Occipital lobe (tissue), 2 donors: Measurements from ENCODE around the gene TBCE. TPM values are rescaled to one million over a fixed set of nuclear protein-coding genes. Genes with fewer than 3 reads are reported as not detected.
"Not testable (repeated sequence)": the region's sequence is repeated elsewhere in the genome, so short reads cannot be mapped to it uniquely, and the experiment has no call there.

Source experiments
- DNase-seq: peaks from one replicate; lab custom pipeline; 2025; lab: John Stamatoyannopoulos, UW
- total RNA-seq: library from RNA; depleted of rRNA; stranded (reverse); fragments of >200 nt; gene quantifications from one replicate; pipeline ENCODE4 v1.2.3, GENCODE V29; 2014

The TBCE gene
- total RNA-seq, 1 donor from 2014 or later, result 47.1 TPM

GRCh38 chr1:235351898-235352297, 15.3 kb upstream of the TBCE start:
- DNase-seq, result no peak

- no peak for DNase-seq
Measured at GRCh38 chr1:235357485-235358373, 9.5 kb upstream of the TBCE start.

GRCh38 chr1:235358899-235359298, 8.3 kb upstream of the TBCE start:
- DNase-seq, result no peak

GRCh38 chr1:235364189-235364588, 3.0 kb upstream of the TBCE start:
- not testable (repeated sequence) for DNase-seq

- no peak for DNase-seq
Measured at GRCh38 chr1:235366286-235366685, 941 bp upstream of the TBCE start.

- no peak for DNase-seq
Measured at GRCh38 chr1:235368428-235368827, 1.2 kb downstream of the TBCE start.

- DNase-seq, result no peak
Measured at GRCh38 chr1:235369802-235370201, 2.6 kb downstream of the TBCE start.

GRCh38 chr1:235375919-235376605, 8.8 kb downstream of the TBCE start:
- DNase-seq, result no peak

- not testable (repeated sequence) for DNase-seq
Measured at GRCh38 chr1:235378134-235378735, 11.0 kb downstream of the TBCE start.

- not testable (repeated sequence) for DNase-seq
Measured at GRCh38 chr1:235381955-235382739, 14.9 kb downstream of the TBCE start.

- not testable (repeated sequence) for DNase-seq
Measured at GRCh38 chr1:235385633-235386032, 18.4 kb downstream of the TBCE start.

- no peak for DNase-seq
Measured at GRCh38 chr1:235391874-235392273, 24.6 kb downstream of the TBCE start.

- no peak for DNase-seq
Measured at GRCh38 chr1:235397733-235398132, 30.5 kb downstream of the TBCE start.

- DNase-seq, result no peak
Measured at GRCh38 chr1:235399661-235400060, 32.4 kb downstream of the TBCE start.

GRCh38 chr1:235401251-235401650, 34.0 kb downstream of the TBCE start:
- no peak for DNase-seq

GRCh38 chr1:235402457-235403200, 35.4 kb downstream of the TBCE start:
- no peak for DNase-seq

- no peak for DNase-seq
Measured at GRCh38 chr1:235403593-235403992, 36.4 kb downstream of the TBCE start.

GRCh38 chr1:235404190-235404589, 37.0 kb downstream of the TBCE start:
- no peak for DNase-seq

- DNase-seq, result no peak
Measured at GRCh38 chr1:235407419-235407818, 40.2 kb downstream of the TBCE start.

- DNase-seq, result no peak
Measured at GRCh38 chr1:235408503-235408960, 41.3 kb downstream of the TBCE start.
